Measurements from ENCODE around the gene JAK1.

DNA sequence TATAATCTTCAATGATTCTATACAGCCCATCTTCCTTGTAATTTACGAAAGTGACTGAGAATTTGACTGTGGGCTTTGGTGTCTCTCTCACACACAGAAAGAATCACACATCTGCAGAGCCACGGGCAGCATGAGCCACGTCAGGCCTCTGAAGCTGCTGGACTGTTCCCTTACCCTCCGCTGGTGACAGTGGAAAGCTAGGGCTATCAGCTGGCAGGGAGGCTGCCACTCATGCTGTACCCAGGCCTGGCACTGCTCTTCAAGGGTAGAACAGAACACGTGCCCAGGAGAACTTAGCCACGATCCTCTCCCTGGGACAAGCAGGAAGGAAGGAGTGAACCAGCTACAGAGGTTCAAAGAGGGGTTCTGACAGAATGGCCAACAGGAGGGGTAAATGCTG, 90.7 kb downstream of the JAK1 start:
- TF ChIP-seq POLR2A (IDR thresholded peaks at IDR 0.05) (no peak), POLR2AphosphoS5 (IDR thresholded peaks at IDR 0.05) (no peak), EP300 (IDR thresholded peaks at IDR 0.05) (no peak)
- TF ChIP-seq, protein P1, sequence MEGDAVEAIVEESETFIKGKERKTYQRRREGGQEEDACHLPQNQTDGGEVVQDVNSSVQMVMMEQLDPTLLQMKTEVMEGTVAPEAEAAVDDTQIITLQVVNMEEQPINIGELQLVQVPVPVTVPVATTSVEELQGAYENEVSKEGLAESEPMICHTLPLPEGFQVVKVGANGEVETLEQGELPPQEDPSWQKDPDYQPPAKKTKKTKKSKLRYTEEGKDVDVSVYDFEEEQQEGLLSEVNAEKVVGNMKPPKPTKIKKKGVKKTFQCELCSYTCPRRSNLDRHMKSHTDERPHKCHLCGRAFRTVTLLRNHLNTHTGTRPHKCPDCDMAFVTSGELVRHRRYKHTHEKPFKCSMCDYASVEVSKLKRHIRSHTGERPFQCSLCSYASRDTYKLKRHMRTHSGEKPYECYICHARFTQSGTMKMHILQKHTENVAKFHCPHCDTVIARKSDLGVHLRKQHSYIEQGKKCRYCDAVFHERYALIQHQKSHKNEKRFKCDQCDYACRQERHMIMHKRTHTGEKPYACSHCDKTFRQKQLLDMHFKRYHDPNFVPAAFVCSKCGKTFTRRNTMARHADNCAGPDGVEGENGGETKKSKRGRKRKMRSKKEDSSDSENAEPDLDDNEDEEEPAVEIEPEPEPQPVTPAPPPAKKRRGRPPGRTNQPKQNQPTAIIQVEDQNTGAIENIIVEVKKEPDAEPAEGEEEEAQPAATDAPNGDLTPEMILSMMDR (IDR thresholded peaks at IDR 0.05), result no peak

Measured in sigmoid colon (tissue), 4 donors.